ENCODE results near the gene SLC23A1. TPM values are rescaled to one million over a fixed set of nuclear protein-coding genes. Genes with fewer than 3 reads are reported as not detected.

Gene SLC23A1
- total RNA-seq, 1 experiment from 2014 or later = not detected

DNA sequence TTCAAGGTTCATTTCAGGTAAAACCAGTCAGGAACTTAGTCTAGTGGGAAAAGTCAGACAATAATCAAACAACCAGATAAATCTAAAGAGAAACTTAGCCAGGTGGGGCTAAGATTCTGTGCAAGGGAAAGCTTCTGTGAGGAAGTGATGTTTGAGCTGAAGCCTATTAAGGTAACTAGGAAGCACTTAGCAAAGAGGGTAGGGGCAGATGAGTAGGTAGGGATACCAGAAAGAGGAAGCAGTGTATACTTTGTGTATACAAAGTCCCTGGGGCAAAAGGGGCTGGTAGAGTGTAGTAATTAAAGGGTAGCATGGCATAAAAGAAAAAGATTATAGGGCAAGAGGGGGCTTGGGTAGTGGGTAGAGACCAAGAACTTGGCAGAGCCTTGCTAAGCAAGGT is 24.4 kb upstream of the SLC23A1 start:
- no peak for DNase-seq (ENCODE audit: low spot score)

- DNase-seq (ENCODE audit: low spot score) = no peak
Measured at GRCh38 chr5:139406963-139407362, 23.9 kb upstream of the SLC23A1 start.

DNA sequence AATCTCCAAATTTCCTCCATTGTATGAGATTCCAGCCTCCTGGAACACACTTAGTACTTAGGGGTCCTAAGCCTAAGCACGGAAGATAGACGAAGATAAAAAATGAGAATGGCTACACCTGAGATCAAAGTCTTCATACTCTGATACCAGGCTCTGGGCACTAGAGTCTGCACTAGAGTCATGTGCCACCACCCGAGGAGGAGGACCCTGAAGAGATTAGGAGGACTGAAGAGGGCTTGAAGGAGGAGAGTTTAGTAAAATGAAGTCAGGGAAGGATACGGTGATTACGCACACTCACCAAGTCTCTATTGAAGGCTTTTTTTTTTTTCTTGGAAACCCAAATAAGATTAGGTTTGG is 21.4 kb upstream of the SLC23A1 start:
- DNase-seq (ENCODE audit: low spot score) = no peak

DNA sequence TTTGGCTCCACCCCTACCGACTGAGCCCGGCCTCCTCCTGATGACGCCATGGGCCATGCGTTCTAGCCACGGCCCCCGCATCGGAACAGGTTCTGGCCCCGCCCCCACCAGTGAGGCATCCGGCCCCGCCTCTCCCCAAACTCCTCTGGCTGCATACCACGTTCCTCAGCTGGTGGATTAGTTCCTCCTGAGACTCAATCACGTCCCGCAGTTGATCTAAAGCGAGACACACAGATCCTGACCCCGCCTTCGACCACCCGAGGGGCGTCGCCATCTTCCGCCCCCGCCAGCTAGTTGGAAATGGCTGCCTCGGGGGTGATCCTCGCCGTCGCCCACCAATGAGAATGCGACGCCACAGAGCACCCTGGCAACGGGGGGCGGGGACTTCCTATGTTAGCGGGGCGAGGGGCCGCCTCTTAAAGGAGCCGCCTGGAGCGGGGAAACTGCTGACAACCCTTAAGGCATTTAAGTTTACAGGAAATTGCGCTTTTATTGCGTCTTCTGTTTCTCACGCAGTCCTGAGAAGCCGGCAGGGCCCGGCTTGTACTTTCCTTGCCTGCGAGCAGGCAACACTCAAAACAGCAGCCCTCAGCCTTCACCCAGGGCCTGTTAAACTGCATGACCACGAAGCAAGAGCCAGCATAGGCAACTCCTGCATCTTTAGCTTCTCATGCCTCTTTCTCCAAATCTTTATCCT is 20.8 kb upstream of the SLC23A1 start, which contains the start of gene SPATA24:
TSS of gene SPATA24 (minus strand) at position 303 of the 697 bp plus-strand sequence. CDS start at position 274, 29 bp downstream.
- DNase-seq (ENCODE audit: low spot score) = peak; percentile 97

- DNase-seq (ENCODE audit: low spot score) = no peak
Measured at GRCh38 chr5:139403418-139403786, 20.3 kb upstream of the SLC23A1 start.

- DNase-seq (ENCODE audit: low spot score) = no peak
Measured at GRCh38 chr5:139402561-139403158, 19.6 kb upstream of the SLC23A1 start.

DNA sequence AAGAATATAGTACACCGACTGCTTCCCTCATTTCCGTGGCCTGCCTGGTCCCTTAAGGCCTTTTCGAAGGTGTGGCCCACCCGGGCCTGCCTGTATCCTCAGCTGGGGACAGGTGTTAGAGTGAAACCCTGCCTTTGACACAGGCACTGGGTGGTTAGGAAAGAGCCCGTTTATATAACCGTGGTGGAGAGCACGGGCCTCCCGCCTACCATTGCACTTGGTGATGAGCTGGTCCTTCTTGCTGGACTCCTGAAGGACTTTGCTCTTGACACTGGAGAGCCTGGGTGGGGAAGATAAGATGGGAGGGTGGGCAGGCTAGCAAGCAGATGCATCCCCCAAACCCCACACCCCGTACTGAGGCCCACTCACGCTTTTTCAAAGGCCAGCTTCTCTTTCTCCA is 18.4 kb upstream of the SLC23A1 start:
- DNase-seq (ENCODE audit: low spot score) = no peak

DNA sequence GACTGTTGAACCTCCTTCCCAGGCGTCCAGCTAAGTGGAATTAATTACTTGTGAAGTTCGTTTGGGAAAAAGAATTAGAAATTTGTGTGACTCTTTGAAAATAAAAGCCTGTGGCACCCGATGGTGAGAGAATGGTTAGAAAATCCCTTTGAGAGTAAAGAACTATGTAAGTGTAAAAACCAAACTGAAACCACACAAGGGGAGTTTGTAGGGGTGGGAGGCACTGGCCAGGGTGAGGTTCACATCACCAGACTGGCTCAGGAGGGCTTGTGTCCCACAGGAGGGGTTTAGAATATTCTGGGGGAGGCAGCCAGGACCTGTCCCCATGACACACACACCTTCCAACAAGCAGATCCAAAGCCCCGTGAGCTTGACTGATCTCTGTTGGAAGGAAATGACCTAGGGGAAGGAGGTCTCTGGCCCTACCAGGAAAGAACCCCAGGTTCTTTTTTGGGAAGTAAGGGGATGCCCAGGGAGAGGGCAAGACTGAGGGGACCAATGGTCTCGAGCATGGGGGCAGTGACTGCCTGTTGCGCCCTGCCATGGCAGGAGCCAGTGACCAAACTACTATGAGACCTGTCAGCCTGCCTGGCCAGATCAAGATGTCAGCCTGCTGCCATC is 16.5 kb upstream of the SLC23A1 start:
- DNase-seq (ENCODE audit: low spot score) = no peak

DNA sequence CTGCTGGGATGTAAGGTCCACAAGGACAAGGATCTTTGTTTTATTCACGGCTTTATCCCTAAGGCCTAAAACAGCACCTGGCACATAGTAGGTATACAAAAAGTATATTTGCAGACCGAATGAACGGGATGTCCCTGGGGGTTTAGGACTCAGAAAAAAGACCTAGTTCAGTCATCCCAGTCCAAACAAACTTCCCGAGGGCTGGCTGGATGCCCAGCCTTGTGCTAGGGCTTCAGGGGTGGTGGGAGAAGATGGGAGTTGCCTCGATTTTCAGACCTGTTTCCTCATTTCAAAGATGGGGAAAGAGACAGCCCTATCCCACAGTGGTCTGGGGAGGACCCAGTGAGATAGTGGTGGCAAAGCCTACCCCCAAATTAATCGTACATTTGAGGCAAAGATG is 14.8 kb upstream of the SLC23A1 start:
- DNase-seq (ENCODE audit: low spot score) = no peak

- no peak for DNase-seq (ENCODE audit: low spot score)
Measured at GRCh38 chr5:139396691-139397090, 13.6 kb upstream of the SLC23A1 start.

- DNase-seq (ENCODE audit: low spot score) = peak; percentile 39
Measured at GRCh38 chr5:139395844-139396640, 12.9 kb upstream of the SLC23A1 start.

GRCh38 chr5:139394654-139395566 is 11.8 kb upstream of the SLC23A1 start, which contains the start of gene PROB1:
TSS of gene PROB1 (minus strand) at chr5:139395104. CDS start at chr5:139395081, 23 bp downstream.
- DNase-seq (ENCODE audit: low spot score) = no peak

DNA sequence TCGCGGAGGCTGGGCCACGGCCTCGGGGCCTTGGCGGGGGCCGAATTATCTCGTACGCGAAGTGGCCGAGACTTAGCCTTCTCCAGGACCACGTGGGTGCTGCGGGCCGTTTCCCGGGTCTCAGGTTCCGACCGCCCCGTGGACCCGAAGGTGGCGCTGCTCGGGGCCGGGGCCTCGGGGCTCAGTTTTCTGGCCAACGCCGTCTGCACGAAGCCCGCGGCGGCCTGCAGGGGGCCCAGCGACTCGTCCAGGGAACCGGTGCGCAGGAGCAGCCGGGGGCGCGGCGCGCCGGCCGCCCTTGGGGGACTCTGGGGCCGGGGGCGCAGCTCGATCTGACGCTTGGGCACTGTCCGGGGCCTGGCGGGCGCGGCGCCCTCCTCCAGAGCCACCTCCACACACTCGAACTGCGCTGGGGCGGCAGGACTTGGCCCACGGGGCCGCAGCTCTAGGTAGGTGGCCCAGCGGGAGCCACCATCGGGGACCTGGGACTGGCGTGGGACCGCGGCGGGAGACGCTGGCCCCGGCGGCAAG is 11.1 kb upstream of the SLC23A1 start:
- no peak for DNase-seq (ENCODE audit: low spot score)

- DNase-seq (ENCODE audit: low spot score) = no peak
Measured at GRCh38 chr5:139393497-139394122, 10.5 kb upstream of the SLC23A1 start.

DNA sequence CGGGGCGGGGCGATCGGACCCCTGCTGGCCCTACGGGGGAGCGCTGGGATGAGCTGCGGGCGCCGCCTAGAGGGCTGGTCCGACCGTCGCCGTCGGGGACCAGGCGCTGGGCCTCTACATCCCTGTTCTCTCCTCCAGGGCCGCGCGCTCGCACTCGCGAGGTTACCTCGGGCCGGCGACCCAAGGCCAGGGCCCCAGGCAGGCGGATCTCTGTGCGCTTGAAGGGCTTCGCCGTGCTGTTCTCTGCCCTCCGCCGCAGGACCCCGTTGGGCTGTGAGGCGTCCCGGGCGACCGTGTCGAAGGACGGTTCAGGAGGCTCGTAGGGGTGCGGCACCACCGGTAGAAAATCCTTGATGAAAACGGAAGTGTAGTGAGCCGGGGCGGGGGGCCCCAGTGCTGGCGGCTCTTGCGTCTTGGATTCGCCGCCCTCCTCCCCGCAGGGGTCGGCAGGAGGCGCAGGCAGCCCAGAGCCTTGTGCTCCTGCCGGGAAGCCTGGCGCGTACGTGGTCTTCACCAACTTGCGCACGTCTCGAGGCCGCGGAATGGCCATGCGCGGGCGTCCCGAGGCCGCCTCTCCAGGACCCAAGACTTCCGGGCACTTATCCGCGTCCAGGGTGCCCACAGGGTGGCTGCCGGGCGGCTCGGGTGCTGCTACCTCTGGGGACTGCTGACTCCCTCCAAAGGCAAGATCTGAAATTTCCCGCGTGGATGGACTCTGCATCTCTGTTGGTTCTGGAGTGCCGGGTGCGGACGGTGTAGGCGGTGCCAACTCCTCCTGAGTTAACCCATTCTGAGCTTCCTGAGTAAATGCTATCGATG is 9.8 kb upstream of the SLC23A1 start:
- DNase-seq (ENCODE audit: low spot score) = no peak

DNA sequence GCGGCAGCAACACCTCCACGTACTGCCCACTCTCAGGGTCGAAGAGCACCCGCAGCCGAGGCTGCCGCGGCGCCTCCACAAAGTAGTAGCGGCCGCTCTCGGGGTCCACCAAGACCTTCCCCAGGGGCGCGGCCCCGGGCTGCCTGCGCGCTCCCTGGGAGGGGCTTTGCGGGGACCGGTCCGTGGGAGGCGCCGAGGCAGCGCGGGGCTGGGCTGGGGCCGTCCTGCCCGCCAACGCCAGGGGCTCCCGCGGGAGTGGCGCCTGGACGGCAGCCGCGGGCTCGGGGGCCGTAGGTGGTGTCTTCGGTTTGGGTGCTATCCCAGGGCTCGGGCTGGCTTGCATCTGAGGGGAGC is 9.2 kb upstream of the SLC23A1 start:
- no peak for DNase-seq (ENCODE audit: low spot score)

DNA sequence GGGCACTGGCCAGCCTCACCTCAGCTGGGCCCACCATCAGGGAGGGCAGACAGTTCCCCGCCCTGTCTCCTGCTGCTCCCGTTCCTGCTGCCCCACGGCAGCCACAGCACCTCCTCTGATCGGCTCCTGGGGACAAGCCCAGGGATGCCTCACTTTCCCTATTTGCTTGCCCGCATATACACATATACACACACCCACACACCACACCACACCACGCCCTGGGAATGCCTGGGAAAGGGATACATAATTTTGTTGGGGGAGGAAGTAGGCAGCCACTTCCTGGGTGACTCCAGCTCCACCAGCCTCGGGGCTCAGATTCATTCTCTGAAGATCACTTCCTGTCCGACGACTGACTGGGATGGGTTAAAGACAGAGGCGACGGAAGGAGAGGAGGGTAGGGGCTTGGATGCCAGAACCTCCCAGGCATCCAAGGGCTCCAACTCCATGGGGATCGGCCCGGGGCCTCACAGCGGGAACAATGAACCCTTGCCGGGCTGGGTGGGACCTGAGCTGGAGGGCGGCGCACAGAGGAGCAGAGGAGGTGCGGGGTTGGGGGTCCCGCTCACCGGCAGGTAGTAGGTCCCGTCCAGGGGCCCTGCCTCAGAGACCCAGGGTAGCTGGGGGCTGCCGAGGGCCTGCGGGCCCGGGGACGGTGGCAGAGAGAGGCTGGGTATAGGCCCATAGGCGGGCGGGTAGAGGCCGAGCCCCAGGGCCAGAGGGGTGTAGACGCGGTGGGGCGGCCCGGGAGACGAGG is 8.7 kb upstream of the SLC23A1 start:
- DNase-seq (ENCODE audit: low spot score) = peak; percentile 81

- peak; percentile 30 for DNase-seq (ENCODE audit: low spot score)
Measured at GRCh38 chr5:139390639-139391569, 7.8 kb upstream of the SLC23A1 start.
